Left kidney (tissue), 2 donors: ENCODE results near the gene SMO. TPM values are rescaled to one million over a fixed set of nuclear protein-coding genes. Genes with fewer than 3 reads are reported as not detected.
A peak's percentile ranks its signal among the peaks of the same experiment; 100 is the strongest.
"Not testable (repeated sequence)": the region's sequence is repeated elsewhere in the genome, so short reads cannot be mapped to it uniquely, and the experiment has no call there.

ENCODE experiments used
- DNase-seq: peaks from one replicate; pipeline ENCODE4 v3.0.0-alpha.2; 2013
- polyA plus RNA-seq: library from polyadenylated mRNA; unstranded; fragments of 120-200 nt; gene quantifications from one replicate; pipeline ENCODE4 v1.2.1, GENCODE V29; 2013; ENCODE audit not compliant: insufficient read length

SMO gene
- polyA plus RNA-seq, 1 donor = 111 TPM

DNA sequence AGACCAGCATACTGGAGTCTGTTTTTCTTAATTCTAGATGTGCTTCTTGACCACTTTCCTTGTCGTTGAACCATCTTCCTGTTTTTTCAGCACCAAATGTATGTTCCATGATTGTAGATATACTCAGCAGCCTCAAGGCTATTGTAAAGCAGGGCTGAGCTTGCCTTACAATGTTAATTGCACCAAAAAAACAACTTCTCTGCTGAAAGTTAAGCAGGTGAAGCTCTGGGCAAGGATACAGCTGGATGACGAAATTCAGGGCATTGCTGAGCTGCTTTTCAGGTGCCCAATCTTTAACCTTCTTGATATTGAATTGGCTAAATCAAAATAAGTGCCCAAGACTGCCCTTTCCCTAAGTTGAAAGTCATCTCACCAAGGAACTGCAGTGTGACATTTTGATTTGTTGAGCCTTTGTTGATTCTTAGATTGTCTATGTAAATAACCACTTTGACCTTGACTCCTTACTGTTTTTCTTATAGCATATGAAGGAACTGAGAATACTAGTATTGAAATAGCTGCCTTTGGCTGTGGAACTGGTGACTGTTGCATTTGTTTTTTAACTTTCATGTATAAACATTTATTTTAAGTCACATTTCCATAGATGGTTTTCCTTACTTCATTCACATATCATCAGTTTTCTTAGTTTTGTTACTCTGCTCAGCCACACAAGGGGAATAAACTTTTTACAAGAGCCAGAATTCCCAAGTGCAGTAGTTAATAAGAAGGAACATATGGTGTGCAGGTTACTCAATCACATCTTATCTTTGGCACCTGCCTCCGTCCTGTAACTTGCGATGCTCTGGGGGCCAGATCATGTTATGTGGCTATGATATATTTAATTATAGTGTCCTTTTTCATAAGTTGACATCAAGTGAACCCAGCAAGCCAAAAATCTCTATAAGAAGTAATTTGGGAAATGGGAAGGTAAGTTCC lies 39.5 kb downstream of the SMO start:
- DNase-seq = no peak

DNA sequence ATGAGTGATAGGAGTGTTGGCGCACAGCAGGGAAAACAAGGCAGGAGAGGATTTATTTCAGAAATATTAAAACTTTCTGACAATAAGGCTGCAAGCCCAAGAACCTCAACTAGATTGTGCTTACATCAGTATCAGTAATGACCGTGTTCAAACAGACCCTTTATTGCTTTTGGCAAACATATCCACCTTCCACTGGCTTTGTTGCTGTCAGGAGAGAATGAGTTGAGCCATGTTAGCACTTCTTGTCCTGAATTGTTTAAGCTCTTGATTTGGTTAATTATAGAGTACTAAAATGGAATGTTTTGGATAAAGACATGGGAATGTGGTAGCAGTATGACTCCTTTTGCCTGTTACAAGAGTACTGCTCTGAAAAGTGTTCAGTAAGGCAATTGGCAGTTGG lies 40.2 kb downstream of the SMO start:
- DNase-seq = no peak

DNA sequence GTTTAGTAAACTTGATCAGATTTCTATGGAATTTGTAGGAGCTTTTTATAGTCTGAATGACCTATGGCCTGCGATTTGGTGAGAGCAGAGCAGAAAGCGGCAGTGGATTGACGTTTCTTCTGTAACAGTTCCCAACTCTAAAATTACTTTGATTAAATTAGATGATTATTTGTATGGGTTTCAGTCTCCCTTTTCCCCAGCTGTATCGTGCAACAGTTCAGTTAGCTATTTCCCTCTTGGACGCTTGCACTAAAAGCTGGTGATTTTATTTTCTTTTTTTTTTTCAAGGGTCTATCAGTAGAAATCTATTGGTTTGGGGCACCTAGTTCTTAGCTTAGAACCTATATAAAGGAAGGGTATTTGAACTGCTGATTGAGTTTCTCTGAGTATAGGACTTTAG lies 43.2 kb downstream of the SMO start:
- no peak for DNase-seq

DNA sequence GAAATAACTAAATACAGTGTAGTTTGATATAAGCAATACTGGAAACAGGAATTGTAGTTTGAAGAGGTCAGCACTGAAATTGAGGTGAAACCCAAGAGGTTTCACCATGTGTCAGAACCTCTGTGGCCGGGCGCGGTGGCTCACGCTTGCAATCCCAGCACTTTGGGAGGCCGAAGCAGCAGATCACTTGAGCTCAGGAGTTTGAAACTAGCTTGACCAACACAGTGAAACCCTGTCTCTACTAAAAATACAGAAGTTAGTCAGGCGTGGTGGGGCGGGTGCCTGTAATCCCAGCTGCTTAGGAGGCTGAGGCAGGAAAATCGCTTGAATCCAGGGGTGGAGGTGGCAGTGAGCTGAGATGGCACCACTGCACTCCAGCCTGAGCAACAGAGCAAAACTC lies 50.1 kb downstream of the SMO start:
- DNase-seq = no peak

DNA sequence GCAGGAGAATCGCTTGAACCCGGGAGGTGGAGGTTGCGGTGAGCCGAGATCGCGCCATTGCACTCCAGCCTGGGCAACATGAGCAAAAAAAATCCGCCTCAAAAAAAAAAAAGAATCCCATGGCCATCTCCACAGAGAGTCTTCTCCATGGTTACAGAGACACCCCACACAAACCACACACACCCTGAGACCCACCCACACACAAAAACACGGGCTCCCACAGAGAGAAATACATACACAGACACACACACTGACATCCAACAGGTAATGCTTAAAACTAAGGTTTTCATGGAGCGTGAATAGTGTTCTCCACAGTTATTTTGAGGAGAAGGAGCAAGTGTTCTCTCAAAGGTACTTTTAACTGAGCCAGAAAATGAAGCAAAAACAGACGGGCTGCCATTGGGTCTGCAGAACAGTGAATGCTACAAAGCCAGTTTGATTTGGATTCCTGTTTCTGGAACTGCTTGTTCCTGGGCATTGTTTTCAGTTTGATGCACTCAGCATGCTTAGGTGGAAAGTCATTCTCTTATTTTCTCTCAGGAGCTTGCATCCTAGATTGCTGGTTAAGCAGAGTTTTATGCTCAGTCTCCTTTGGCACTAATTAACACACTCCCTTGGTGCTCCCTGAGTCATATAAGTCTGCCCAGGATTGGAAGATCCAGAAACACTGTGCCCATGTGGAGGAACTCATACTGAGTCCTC lies 51.8 kb downstream of the SMO start:
- DNase-seq = no peak

DNA sequence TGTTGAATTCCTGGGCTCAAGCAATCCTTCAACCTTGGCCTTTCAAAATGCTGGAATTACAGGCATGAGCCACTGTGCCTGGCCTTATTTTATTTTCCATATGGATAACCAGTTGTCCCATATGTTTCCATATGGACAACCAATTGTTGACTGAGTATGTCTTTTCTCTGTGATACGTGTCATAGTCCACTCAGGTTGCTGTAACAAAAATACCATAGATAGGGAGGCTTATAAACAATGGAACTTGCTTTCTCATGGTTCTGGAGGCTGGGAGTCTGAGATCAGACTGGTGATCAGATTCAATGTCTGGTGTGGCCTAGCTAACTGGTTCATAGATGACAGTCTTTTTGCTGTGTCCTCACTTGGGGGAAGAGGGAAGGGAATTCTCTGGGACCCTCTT lies 55.8 kb downstream of the SMO start:
- DNase-seq = no peak

DNA sequence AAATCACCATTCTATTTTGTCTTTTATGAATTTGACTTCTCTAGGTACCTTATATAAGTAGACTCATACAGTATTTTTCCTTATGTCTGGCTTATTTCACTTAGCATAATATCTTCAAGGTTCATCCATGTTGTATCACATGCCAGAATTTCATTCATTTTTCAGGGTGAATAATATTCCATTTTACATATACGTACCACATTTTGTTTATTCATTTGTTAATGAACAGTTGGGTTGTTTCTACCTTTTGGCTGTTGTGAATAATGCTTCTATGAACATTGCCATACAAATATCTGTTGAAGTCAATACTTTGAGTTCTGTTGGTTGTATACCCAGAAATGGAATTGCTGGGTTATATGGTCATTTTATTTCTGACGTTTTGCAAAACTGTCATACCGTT lies 57.1 kb downstream of the SMO start:
- no peak for DNase-seq

DNA sequence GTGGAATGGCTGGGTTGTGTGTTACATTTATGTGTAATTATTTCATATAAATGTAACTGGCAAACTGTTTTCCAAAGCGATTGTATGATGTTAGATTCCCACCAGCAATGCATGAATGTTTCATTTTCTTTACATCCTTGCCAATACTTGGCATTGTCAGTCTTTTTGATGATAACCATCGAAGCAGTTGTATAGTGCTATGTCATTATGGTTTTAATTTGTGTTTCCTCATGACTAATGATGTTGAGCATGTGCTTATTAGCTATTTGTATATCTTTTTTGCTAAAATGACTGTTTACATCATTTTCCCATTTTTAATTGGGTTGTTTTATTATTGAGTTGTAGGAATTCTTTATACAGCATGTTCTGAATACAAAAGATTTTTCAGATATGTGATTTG lies 58.7 kb downstream of the SMO start:
- no peak for DNase-seq

DNA sequence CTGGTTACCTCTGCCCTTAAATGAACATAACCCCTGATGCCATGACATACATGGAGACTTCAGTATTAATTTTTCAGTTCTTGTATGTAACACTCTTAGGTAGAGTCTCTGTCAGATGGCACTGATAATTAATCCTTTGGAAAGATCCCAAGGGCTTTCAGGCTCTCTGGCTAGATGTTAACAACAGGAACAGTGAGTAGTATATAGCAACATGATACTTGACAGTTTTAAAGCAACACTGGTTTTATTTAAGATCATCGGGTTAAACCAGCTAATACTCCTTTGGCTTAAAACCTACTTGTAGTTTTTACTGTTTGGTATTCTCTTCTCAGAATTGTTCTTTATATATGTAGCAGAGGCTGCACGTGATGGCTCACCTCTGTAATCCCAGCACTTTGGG lies 63.7 kb downstream of the SMO start:
- DNase-seq = peak; percentile 22

DNA sequence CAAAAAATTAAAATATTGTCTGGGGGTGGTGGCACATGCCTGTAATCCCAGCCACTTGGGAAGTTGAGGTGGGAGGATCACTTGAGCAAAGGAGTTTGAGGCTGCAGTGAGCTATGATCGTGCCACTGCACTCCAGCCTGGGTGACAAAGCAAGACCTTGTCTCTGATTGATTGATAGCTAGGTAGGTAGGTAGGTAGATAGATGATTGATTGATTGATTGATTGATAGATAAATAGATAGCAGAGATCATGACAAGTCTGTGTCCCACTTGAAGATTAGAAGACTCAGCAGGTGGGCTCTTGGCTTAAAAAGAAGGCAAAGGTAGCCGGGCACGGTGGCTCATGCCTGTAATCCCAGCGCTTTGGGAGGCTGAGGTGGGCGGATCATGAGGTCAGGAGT lies 64.2 kb downstream of the SMO start:
- DNase-seq = not testable (repeated sequence)

DNA sequence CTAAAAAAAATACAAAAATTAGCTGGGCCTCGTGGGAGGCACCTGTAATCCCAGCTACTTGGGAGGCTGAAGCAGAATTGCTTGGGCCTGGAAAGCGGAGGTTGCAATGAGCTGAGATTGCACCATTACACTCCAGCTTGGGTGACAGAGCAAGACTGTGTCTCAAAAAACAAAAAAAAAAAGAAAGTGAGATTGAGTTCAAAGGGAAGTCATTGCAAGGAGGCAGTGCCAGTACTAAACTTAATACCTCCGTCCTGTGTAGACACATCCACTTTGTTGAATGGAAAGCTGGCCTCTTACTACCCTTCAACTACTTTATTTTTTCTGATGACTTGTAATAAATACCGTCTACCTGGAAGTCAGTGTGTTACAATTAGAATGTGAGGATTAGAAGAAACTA lies 67.4 kb downstream of the SMO start:
- no peak for DNase-seq

DNA sequence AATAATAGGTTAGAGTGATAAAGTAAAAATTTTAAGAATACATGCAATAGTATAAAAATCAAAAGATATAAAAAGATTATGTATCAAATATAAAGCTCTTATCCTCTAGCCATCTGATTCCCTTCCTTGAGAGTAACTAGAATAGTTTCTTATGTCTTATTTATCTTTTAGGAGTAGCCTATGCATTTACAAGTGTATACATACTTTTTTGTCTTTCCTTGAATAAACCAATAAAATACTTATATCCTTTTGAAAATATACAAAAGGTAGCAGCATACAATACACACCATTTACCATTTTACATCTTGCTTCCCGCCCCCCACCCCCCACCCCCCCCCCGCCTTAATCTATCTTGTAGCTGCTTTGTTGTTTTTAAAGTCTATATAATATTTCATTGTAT lies 67.8 kb downstream of the SMO start:
- DNase-seq = no peak

DNA sequence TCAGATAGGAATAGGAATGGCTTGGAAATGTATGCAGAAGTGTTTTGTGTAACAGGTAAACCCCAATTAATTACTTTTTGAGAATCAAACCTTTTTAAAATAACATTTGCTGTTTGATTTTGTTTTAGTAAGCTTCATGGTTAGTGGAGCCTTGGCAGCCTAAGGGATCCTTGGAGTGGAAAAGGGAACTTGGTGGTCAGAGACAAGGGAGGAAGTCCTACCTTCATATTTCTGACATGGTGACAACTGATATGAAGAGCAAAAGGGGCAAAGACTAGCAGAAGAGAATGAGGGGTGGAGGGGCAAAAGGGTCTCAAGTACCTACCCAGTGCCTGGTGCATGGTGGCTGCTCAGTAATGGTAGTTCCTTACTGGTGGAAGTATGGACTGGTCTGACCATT lies 68.7 kb downstream of the SMO start:
- no peak for DNase-seq

DNA sequence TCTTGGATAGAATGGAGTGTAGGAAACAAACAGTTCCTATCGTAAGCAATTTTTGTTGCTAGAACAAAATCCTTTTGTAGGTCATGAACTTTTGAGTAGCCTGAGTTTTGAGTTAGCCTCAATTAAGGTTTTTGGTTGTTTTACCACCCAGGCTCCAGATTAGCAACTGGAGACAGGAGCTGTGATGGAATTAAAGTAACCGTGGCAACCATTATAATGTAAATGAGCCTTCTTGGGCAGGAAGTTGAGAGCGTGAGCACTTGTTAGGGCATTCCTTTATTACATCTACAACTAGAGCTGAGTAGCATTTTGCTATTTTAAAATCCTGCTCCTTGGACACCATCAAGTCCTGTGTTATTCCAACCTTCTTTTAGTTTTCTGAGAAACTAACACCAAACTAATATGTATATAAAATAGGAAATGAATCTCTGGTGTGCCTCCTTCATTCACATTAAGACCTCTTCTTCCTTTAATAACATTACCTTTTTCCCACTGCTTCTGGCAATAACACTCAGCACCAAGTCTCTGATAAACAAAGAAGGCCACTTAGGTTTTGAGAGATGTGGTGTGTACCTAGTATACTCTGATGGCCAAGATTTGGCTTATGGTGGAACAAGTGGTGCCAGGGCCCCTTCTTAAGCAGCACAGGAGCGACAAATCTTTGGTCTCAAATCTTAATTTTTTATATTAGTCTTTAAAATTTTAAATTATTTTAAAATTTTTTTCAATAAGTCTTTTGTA lies 70.4 kb downstream of the SMO start:
- DNase-seq = no peak

DNA sequence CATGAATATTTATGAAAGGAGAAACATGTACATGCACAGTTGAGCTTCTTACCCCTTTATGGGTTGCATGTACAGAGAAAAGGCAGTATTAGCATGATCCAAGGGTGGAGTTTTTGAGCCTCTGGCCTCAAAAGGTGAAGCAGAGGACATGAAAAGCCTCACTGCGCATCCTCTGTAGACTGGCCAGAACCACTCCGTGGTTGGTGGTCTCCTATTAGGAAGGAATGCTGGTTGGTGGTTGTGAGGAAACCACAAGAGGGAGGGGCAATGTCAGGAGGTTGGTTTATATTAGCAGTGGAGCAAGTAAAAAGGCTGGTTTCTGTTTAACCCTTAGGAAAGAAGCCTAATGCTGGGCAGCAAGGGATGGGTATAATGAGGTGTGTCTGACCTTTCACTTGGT lies 73.9 kb downstream of the SMO start:
- no peak for DNase-seq

Other genes with a start within 250 kb of the SMO start
- 52.1 TPM for gene TNPO3, start 133.5 kb upstream of the SMO start, polyA plus RNA-seq
- gene TSPAN33, start 43.9 kb upstream of the SMO start, polyA plus RNA-seq = 61.0 TPM
- 35.7 TPM for gene AHCYL2, start 36.4 kb downstream of the SMO start, polyA plus RNA-seq
- gene STRIP2, start 245.8 kb downstream of the SMO start, polyA plus RNA-seq = 5.7 TPM